Neural cell (in vitro differentiated cells): Measurements from ENCODE around the gene SLAMF7.

ENCODE experiments used
- CTCF ChIP-seq: fragments of 450-650 bp; IDR thresholded peaks from 2 replicates; pipeline ENCODE4 v1.5.1; 2014; ENCODE audit warnings: antibody characterized with exemption, mild to moderate bottlenecking, moderate library complexity; ENCODE audit not compliant: poor library complexity, severe bottlenecking
- EP300 ChIP-seq: fragments of 450-650 bp; conservative IDR thresholded peaks from 2 replicates; pipeline ENCODE4 v1.6.1; 2014; ENCODE audit warnings: antibody characterized with exemption, mild to moderate bottlenecking, moderate library complexity; ENCODE audit not compliant: poor library complexity, severe bottlenecking
- EZH2 ChIP-seq: fragments of 200-600, 300-800 bp; shearing (Covaris generic), sonication (generic); IDR thresholded peaks from 2 replicates; pipeline ENCODE4 v1.6.1; 2014; ENCODE audit warnings: antibody characterized with exemption, low read length, borderline replicate concordance, mild to moderate bottlenecking; ENCODE audit not compliant: insufficient read depth, poor library complexity, severe bottlenecking
- MXI1 ChIP-seq: fragments of 450-650 bp; conservative IDR thresholded peaks from 2 replicates; pipeline ENCODE4 v1.6.1; 2014; ENCODE audit warnings: antibody characterized with exemption, mild to moderate bottlenecking; ENCODE audit not compliant: poor library complexity, severe bottlenecking
- POLR2AphosphoS5 ChIP-seq: IDR thresholded peaks from 2 replicates; pipeline ENCODE4 v1.6.1; 2012
- RAD21 ChIP-seq: fragments of 450-650 bp; conservative IDR thresholded peaks from 2 replicates; pipeline ENCODE4 v1.6.1; 2014; ENCODE audit warnings: antibody characterized with exemption, mild to moderate bottlenecking, moderate library complexity
- REST ChIP-seq: IDR thresholded peaks from 2 replicates; pipeline ENCODE4 v1.6.1; 2012; ENCODE audit warnings: borderline replicate concordance
- SMC3 ChIP-seq: fragments of 450-650 bp; conservative IDR thresholded peaks from 2 replicates; pipeline ENCODE4 v1.6.1; 2014; ENCODE audit warnings: antibody characterized with exemption, mild to moderate bottlenecking, moderate library complexity; ENCODE audit not compliant: poor library complexity
- TAF1 ChIP-seq: IDR thresholded peaks from 2 replicates; pipeline ENCODE4 v1.6.1; 2012; ENCODE audit warnings: low read depth

GRCh38 chr1:160705742-160706141 lies 33.3 kb upstream of the SLAMF7 start:
- no peak for TF ChIP-seq EZH2
- TF ChIP-seq POLR2AphosphoS5: no peak
- no peak for TF ChIP-seq CTCF
- TF ChIP-seq TAF1: no peak
- TF ChIP-seq RAD21: no peak
- TF ChIP-seq SMC3: no peak
- TF ChIP-seq EP300: no peak
- no peak for TF ChIP-seq REST
- no peak for TF ChIP-seq MXI1
